ENCODE results near the gene OSBPL1A. TPM values are rescaled to one million over a fixed set of nuclear protein-coding genes. Genes with fewer than 3 reads are reported as not detected.

Gene OSBPL1A
- total and polyA plus RNA-seq, 2 of the 8 experiments (the other 6 are each of a cell fraction or from before 2014, with no cell fraction given): 53.2 to 74.9 TPM

GRCh38 chr18:24317370-24317769, 80.3 kb downstream of the OSBPL1A start (continued):
- TF ChIP-seq, protein P1, sequence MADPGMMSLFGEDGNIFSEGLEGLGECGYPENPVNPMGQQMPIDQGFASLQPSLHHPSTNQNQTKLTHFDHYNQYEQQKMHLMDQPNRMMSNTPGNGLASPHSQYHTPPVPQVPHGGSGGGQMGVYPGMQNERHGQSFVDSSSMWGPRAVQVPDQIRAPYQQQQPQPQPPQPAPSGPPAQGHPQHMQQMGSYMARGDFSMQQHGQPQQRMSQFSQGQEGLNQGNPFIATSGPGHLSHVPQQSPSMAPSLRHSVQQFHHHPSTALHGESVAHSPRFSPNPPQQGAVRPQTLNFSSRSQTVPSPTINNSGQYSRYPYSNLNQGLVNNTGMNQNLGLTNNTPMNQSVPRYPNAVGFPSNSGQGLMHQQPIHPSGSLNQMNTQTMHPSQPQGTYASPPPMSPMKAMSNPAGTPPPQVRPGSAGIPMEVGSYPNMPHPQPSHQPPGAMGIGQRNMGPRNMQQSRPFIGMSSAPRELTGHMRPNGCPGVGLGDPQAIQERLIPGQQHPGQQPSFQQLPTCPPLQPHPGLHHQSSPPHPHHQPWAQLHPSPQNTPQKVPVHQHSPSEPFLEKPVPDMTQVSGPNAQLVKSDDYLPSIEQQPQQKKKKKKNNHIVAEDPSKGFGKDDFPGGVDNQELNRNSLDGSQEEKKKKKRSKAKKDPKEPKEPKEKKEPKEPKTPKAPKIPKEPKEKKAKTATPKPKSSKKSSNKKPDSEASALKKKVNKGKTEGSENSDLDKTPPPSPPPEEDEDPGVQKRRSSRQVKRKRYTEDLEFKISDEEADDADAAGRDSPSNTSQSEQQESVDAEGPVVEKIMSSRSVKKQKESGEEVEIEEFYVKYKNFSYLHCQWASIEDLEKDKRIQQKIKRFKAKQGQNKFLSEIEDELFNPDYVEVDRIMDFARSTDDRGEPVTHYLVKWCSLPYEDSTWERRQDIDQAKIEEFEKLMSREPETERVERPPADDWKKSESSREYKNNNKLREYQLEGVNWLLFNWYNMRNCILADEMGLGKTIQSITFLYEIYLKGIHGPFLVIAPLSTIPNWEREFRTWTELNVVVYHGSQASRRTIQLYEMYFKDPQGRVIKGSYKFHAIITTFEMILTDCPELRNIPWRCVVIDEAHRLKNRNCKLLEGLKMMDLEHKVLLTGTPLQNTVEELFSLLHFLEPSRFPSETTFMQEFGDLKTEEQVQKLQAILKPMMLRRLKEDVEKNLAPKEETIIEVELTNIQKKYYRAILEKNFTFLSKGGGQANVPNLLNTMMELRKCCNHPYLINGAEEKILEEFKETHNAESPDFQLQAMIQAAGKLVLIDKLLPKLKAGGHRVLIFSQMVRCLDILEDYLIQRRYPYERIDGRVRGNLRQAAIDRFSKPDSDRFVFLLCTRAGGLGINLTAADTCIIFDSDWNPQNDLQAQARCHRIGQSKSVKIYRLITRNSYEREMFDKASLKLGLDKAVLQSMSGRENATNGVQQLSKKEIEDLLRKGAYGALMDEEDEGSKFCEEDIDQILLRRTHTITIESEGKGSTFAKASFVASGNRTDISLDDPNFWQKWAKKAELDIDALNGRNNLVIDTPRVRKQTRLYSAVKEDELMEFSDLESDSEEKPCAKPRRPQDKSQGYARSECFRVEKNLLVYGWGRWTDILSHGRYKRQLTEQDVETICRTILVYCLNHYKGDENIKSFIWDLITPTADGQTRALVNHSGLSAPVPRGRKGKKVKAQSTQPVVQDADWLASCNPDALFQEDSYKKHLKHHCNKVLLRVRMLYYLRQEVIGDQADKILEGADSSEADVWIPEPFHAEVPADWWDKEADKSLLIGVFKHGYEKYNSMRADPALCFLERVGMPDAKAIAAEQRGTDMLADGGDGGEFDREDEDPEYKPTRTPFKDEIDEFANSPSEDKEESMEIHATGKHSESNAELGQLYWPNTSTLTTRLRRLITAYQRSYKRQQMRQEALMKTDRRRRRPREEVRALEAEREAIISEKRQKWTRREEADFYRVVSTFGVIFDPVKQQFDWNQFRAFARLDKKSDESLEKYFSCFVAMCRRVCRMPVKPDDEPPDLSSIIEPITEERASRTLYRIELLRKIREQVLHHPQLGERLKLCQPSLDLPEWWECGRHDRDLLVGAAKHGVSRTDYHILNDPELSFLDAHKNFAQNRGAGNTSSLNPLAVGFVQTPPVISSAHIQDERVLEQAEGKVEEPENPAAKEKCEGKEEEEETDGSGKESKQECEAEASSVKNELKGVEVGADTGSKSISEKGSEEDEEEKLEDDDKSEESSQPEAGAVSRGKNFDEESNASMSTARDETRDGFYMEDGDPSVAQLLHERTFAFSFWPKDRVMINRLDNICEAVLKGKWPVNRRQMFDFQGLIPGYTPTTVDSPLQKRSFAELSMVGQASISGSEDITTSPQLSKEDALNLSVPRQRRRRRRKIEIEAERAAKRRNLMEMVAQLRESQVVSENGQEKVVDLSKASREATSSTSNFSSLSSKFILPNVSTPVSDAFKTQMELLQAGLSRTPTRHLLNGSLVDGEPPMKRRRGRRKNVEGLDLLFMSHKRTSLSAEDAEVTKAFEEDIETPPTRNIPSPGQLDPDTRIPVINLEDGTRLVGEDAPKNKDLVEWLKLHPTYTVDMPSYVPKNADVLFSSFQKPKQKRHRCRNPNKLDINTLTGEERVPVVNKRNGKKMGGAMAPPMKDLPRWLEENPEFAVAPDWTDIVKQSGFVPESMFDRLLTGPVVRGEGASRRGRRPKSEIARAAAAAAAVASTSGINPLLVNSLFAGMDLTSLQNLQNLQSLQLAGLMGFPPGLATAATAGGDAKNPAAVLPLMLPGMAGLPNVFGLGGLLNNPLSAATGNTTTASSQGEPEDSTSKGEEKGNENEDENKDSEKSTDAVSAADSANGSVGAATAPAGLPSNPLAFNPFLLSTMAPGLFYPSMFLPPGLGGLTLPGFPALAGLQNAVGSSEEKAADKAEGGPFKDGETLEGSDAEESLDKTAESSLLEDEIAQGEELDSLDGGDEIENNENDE (IDR thresholded peaks at IDR 0.05; ENCODE audit: insufficient replicate concordance, low read length): no peak
- TF ChIP-seq EZH2 (IDR thresholded peaks at IDR 0.05; ENCODE audit: low read depth, low read length, severe bottlenecking) (no peak), POLR2AphosphoS5 (IDR thresholded peaks at IDR 0.05; ENCODE audit: low read depth, low read length) (no peak), RAD21 (IDR thresholded peaks at IDR 0.05 in 1 of 2, conservative IDR thresholded peaks at IDR 0.05 in 1 of 2; ENCODE audit: low read depth in 2 of 2, low read length in 2 of 2) (no peak), GABPA (IDR thresholded peaks at IDR 0.05; ENCODE audit: borderline replicate concordance, insufficient read depth, low read length) (no peak), NRF1 (IDR thresholded peaks at IDR 0.05; ENCODE audit: low read depth, low read length) (no peak), HDAC6 (IDR thresholded peaks at IDR 0.05; ENCODE audit: low read depth, low read length) (no peak), BRCA1 (IDR thresholded peaks at IDR 0.05; ENCODE audit: low read depth, low read length) (no peak), POU5F1 (IDR thresholded peaks at IDR 0.05; ENCODE audit: low read depth, low read length) (no peak), JUN (IDR thresholded peaks at IDR 0.05; ENCODE audit: low read depth, low read length) (no peak)
- TF ChIP-seq, protein P2, sequence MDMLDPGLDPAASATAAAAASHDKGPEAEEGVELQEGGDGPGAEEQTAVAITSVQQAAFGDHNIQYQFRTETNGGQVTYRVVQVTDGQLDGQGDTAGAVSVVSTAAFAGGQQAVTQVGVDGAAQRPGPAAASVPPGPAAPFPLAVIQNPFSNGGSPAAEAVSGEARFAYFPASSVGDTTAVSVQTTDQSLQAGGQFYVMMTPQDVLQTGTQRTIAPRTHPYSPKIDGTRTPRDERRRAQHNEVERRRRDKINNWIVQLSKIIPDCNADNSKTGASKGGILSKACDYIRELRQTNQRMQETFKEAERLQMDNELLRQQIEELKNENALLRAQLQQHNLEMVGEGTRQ (IDR thresholded peaks at IDR 0.05; ENCODE audit: low read length): no peak
